Measurements from ENCODE around the gene CXCL12. TPM values are rescaled to one million over a fixed set of nuclear protein-coding genes. Genes with fewer than 3 reads are reported as not detected.

The CXCL12 gene
- total RNA-seq, 2 donors from 2014 or later = 6.9 to 19.6 TPM

GRCh38 chr10:44357023-44357540 is 27.8 kb downstream of the CXCL12 start:
- no peak for TF ChIP-seq POLR2AphosphoS5 (IDR thresholded peaks at IDR 0.05)
- TF ChIP-seq CTCF (IDR thresholded peaks at IDR 0.05) = no peak
- no peak for TF ChIP-seq POLR2A (IDR thresholded peaks at IDR 0.05)
- WGBS = 80% methylated on average over 10 of the region's 10 CpGs
- Histone ChIP-seq H3K4me3 (no peak overlapping the region), H3K36me3 (no peaks in the 10 kb centered on the region), H3K4me1 (replicated peaks) (no peaks in the 10 kb centered on the region), H3K9me3 (no peaks in the 10 kb centered on the region), H3K27me3 (replicated peaks; ENCODE audit: insufficient read depth) (no peaks in the 10 kb centered on the region), H3K27ac (no peak overlapping the region)
- intact Hi-C loops (cut with DNase I) = no loop called here
- no peak for DNase-seq (ENCODE audit: low spot score)

- Histone ChIP-seq H3K27me3 (replicated peaks; ENCODE audit: insufficient read depth) (no peaks in the 10 kb centered on the region), H3K36me3 (no peaks in the 10 kb centered on the region), H3K4me3 (no peak overlapping the region), H3K9me3 (no peaks in the 10 kb centered on the region), H3K4me1 (replicated peaks) (no peaks in the 10 kb centered on the region), H3K27ac (no peak overlapping the region)
- intact Hi-C loops (cut with DNase I) = no loop called here
- no peak for DNase-seq (ENCODE audit: low spot score)
- TF ChIP-seq CTCF (IDR thresholded peaks at IDR 0.05) (no peak), POLR2AphosphoS5 (IDR thresholded peaks at IDR 0.05) (no peak), POLR2A (IDR thresholded peaks at IDR 0.05) (no peak)
- 82% methylated on average over 20 of the region's 20 CpGs for WGBS
These were observed 28.5 kb downstream of the CXCL12 start for GRCh38 chr10:44356139-44357022.

- DNase-seq (ENCODE audit: low spot score) = no peak
- WGBS = 92% methylated on average over 3 of the region's 3 CpGs
These were observed 29.3 kb downstream of the CXCL12 start for GRCh38 chr10:44355630-44356029.

GRCh38 chr10:44354771-44355170 is 30.1 kb downstream of the CXCL12 start:
- H3K27me3 ChIP-seq (replicated peaks; ENCODE audit: insufficient read depth) = no peaks in the 10 kb centered on the region
- 54% methylated on average over 2 of the region's 2 CpGs for WGBS
- intact Hi-C loops (cut with DNase I) = no loop called here
- H3K27ac ChIP-seq = no peak overlapping the region
- no peak for TF ChIP-seq POLR2AphosphoS5 (IDR thresholded peaks at IDR 0.05)
- no peak for TF ChIP-seq POLR2A (IDR thresholded peaks at IDR 0.05)
- TF ChIP-seq CTCF (IDR thresholded peaks at IDR 0.05) = no peak
- DNase-seq (ENCODE audit: low spot score) = no peak
- no peaks in the 10 kb centered on the region for H3K4me1 ChIP-seq (replicated peaks)
- H3K4me3 ChIP-seq = no peak overlapping the region
- no peaks in the 10 kb centered on the region for H3K36me3 ChIP-seq
- no peaks in the 10 kb centered on the region for H3K9me3 ChIP-seq

More at GRCh38 chr10:44355630-44356029, 29.3 kb downstream of the CXCL12 start:
- no peaks in the 10 kb centered on the region for H3K9me3 ChIP-seq
- no peaks in the 10 kb centered on the region for H3K36me3 ChIP-seq
- no peaks in the 10 kb centered on the region for H3K27me3 ChIP-seq (replicated peaks; ENCODE audit: insufficient read depth)
- intact Hi-C loops (cut with DNase I) = no loop called here
- H3K4me1 ChIP-seq (replicated peaks) = no peaks in the 10 kb centered on the region
- no peak overlapping the region for H3K4me3 ChIP-seq
- H3K27ac ChIP-seq = no peak overlapping the region
- TF ChIP-seq POLR2A (IDR thresholded peaks at IDR 0.05) (no peak), POLR2AphosphoS5 (IDR thresholded peaks at IDR 0.05) (no peak), CTCF (IDR thresholded peaks at IDR 0.05) (no peak)

- Histone ChIP-seq H3K27ac (no peak overlapping the region), H3K27me3 (replicated peaks; ENCODE audit: insufficient read depth) (no peaks in the 10 kb centered on the region), H3K36me3 (no peaks in the 10 kb centered on the region), H3K4me1 (replicated peaks) (no peaks in the 10 kb centered on the region), H3K9me3 (no peaks in the 10 kb centered on the region), H3K4me3 (no peak overlapping the region)
- no peak for TF ChIP-seq POLR2A (IDR thresholded peaks at IDR 0.05)
- TF ChIP-seq POLR2AphosphoS5 (IDR thresholded peaks at IDR 0.05) = no peak
- TF ChIP-seq CTCF (IDR thresholded peaks at IDR 0.05) = no peak
- DNase-seq (ENCODE audit: low spot score) = no peak
- WGBS = 92% methylated on average over 7 of the region's 7 CpGs
- intact Hi-C loops (cut with DNase I) = no loop called here
These were observed 31.2 kb downstream of the CXCL12 start for GRCh38 chr10:44353721-44354120.

Data from prostate gland (tissue), 2 donors.